Spleen (tissue), 7 donors: ENCODE results near the gene CUX1.

Experiments
- POLR2A ChIP-seq, 3 donors: fragments of 450-650 bp; IDR thresholded peaks; one replicate each; pipeline ENCODE4 v1.5.1; 2017; ENCODE audit warnings: antibody characterized with exemption in 3 of 3, mild to moderate bottlenecking in 1 of 3
- POLR2AphosphoS5 ChIP-seq, 3 donors: sonication (generic); formaldehyde crosslinking; IDR thresholded peaks; one replicate each; pipeline ENCODE4 v1.5.1; 2017; ENCODE audit warnings: antibody characterized with exemption in 3 of 3
- TF ChIP-seq, protein P1 (sequence below), 11 experiments: fragments of 200-600 bp in 7 of 11; fragments of 450-650 bp in 4 of 11; sonication (generic) in 4 of 11; IDR thresholded peaks in 8 of 11; conservative IDR thresholded peaks in 3 of 11; 1 replicate in 7 of 11; 2 replicates in 4 of 11; pipeline versions ENCODE4 v1.4.0 to v1.8.0; 2016 to 2021; ENCODE audit warnings: antibody characterized with exemption in 11 of 11, inconsistent platforms in 4 of 11, mild to moderate bottlenecking in 1 of 11
- donor health status: DM: no; HTN: no; CAD: no; lungs with moderate emphysema.
- donor health status: DM: no; HTN: no; CAD: no.
- donor health status: DM: no; HTN: no; CAD: no.

DNA sequence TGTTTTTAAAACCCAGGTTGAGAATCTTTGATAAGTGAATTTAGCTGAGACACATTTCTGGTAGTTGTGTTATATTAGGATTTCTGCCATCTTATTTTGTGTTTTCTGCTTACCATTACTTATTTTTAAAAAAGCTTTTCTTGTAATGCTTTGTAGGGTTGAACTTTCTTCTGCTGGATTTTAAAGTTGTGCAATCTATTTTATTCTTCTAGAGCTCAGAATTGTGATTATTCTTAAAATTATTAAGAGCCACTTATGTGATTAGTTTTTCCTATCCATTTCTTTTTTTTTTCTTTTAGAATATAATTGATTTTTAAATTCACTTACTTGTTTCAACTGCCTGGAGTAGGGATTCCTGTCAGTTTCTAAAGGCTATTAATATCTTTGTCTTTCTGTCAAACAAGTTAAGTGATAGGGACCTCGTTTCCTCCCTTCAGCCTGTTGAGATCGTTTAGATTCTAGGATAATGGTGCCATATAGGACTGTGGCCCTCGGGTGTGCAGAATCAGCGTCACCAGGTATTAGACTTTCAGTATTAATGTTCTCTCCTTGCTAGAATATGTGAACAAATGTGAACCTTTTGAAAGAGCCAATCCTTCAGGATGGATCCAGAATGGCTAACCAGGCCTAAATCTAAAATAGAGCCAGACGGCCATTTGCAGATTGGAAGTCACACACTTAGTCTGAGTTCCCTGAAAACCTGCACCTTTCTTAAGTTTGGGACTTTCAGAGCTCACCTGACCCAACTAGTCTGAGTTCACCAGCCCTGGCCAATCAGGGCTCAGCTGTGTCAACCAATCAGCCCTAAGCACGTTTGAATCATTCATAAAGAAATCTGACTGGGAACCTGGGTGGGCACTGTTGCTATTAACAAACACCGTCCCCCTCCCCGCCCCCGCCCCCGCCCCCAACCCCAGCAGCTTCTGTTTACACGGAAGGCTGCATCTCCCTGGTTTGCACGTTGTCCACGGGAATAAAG, 26.2 kb downstream of the CUX1 start:
- TF ChIP-seq POLR2A (IDR thresholded peaks at IDR 0.05) (no peak), POLR2AphosphoS5 (IDR thresholded peaks at IDR 0.05) (no peak)
- TF ChIP-seq, protein P1, sequence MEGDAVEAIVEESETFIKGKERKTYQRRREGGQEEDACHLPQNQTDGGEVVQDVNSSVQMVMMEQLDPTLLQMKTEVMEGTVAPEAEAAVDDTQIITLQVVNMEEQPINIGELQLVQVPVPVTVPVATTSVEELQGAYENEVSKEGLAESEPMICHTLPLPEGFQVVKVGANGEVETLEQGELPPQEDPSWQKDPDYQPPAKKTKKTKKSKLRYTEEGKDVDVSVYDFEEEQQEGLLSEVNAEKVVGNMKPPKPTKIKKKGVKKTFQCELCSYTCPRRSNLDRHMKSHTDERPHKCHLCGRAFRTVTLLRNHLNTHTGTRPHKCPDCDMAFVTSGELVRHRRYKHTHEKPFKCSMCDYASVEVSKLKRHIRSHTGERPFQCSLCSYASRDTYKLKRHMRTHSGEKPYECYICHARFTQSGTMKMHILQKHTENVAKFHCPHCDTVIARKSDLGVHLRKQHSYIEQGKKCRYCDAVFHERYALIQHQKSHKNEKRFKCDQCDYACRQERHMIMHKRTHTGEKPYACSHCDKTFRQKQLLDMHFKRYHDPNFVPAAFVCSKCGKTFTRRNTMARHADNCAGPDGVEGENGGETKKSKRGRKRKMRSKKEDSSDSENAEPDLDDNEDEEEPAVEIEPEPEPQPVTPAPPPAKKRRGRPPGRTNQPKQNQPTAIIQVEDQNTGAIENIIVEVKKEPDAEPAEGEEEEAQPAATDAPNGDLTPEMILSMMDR (IDR thresholded peaks at IDR 0.05 in 8 of 11, conservative IDR thresholded peaks at IDR 0.05 in 3 of 11) = no peak
